HEK293T (cell line): ENCODE results near the gene LYRM9.
"Not testable (repeated sequence)": the region's sequence is repeated elsewhere in the genome, so short reads cannot be mapped to it uniquely, and the experiment has no call there.

Experiments used
- CTBP1 ChIP-seq: fragments of 450-650 bp; IDR thresholded peaks from 2 replicates; pipeline ENCODE4 v1.6.1; 2016; ENCODE audit warnings: borderline replicate concordance
- ELF4 ChIP-seq: fragments of 450-650 bp; IDR thresholded peaks from 2 replicates; pipeline ENCODE4 v1.6.1; 2017; ENCODE audit warnings: antibody characterized with exemption
- FOXA1 ChIP-seq: fragments of 450-650 bp; IDR thresholded peaks from 2 replicates; pipeline ENCODE4 v1.6.1; 2016; ENCODE audit warnings: mild to moderate bottlenecking
- FOXK2 ChIP-seq: fragments of 450-650 bp; IDR thresholded peaks from 2 replicates; pipeline ENCODE4 v1.6.1; 2016; ENCODE audit warnings: mild to moderate bottlenecking
- LEF1 ChIP-seq: fragments of 450-650 bp; IDR thresholded peaks from 2 replicates; pipeline ENCODE4 v1.6.1; 2017; ENCODE audit warnings: mild to moderate bottlenecking, borderline replicate concordance
- SP1 ChIP-seq: fragments of 450-650 bp; IDR thresholded peaks from 2 replicates; pipeline ENCODE4 v1.6.1; 2017

DNA sequence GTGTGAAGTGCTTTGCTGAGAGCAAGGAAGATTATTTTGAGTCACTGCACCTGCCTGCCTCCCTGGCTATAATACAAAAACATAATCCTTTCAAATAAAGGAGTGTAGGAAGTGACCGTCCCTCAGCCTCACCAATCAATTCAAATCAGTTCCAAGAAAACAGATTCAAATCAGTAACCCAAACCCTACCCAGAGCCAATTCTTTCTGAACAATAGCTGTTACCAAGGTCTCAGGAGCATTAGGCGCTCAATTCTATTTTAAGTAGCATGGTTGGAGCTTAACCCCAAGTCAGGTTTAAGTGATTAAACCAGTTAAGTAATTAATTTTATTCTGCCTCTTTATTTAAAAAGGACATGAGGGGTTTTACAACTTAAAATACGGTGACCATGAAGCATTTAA lies 54.6 kb downstream of the LYRM9 start:
- not testable (repeated sequence) for TF ChIP-seq FOXK2, SP1, FOXA1, LEF1, ELF4, CTBP1
